Peyer's patch (tissue), 4 donors: ENCODE results near the gene PRPF40A.

Experiments
- CTCF ChIP-seq, 6 experiments: fragments of 450-650 bp in 4 of 6; fragments of 200-600 bp in 2 of 6; sonication (generic) in 1 of 6; IDR thresholded peaks; one replicate each; pipeline ENCODE4 v1.5.1; 2017 to 2019; ENCODE audit warnings: antibody characterized with exemption in 6 of 6, mild to moderate bottlenecking in 3 of 6, moderate library complexity in 1 of 6
- POLR2A ChIP-seq, 2 donors: fragments of 450-650 bp; IDR thresholded peaks; one replicate each; pipeline ENCODE4 v1.5.1; 2017; ENCODE audit warnings: antibody characterized with exemption in 2 of 2, mild to moderate bottlenecking in 2 of 2, moderate library complexity in 2 of 2

GRCh38 chr2:152658221-152658620 lies 59.0 kb downstream of the PRPF40A start:
- TF ChIP-seq CTCF (IDR thresholded peaks at IDR 0.05) (no peak), POLR2A (IDR thresholded peaks at IDR 0.05) (no peak)
